GF-D8 (cell line): ENCODE results near the gene TPK1.
"Not testable (repeated sequence)": the region's sequence is repeated elsewhere in the genome, so short reads cannot be mapped to it uniquely, and the experiment has no call there.

Experiments
- DNase-seq: peaks from one replicate; lab custom pipeline; 2025; lab: John Stamatoyannopoulos, UW

TPK1 gene

GRCh38 chr7:144474800-144475615 is 360.8 kb downstream of the TPK1 start:
- no peak for DNase-seq

- no peak for DNase-seq
Observed at GRCh38 chr7:144474363-144474762, 361.5 kb downstream of the TPK1 start.

GRCh38 chr7:144473908-144474307 is 361.9 kb downstream of the TPK1 start:
- DNase-seq: no peak

GRCh38 chr7:144470078-144470477 is 365.8 kb downstream of the TPK1 start:
- DNase-seq: no peak

- no peak for DNase-seq
Observed at GRCh38 chr7:144468990-144469732, 366.7 kb downstream of the TPK1 start.

- no peak for DNase-seq
Observed at GRCh38 chr7:144459635-144460034, 376.2 kb downstream of the TPK1 start.

GRCh38 chr7:144455040-144455404 is 380.8 kb downstream of the TPK1 start:
- DNase-seq: no peak

GRCh38 chr7:144454256-144455039 is 381.4 kb downstream of the TPK1 start:
- no peak for DNase-seq

- no peak for DNase-seq
Observed at GRCh38 chr7:144452064-144452463, 383.8 kb downstream of the TPK1 start.

GRCh38 chr7:144445590-144445989 is 390.3 kb downstream of the TPK1 start:
- no peak for DNase-seq

- no peak for DNase-seq
Observed at GRCh38 chr7:144439717-144440205, 396.1 kb downstream of the TPK1 start.

GRCh38 chr7:144438759-144439158 is 397.1 kb downstream of the TPK1 start:
- no peak for DNase-seq

GRCh38 chr7:144437370-144438191 is 398.3 kb downstream of the TPK1 start:
- DNase-seq: peak; percentile 10

- no peak for DNase-seq
Observed at GRCh38 chr7:144436500-144436899, 399.4 kb downstream of the TPK1 start.

GRCh38 chr7:144428431-144428830 is 407.4 kb downstream of the TPK1 start:
- DNase-seq: no peak

- not testable (repeated sequence) for DNase-seq
Observed at GRCh38 chr7:144427539-144427938, 408.3 kb downstream of the TPK1 start.

- not testable (repeated sequence) for DNase-seq
Observed at GRCh38 chr7:144418931-144419330, 416.9 kb downstream of the TPK1 start.

GRCh38 chr7:144416341-144416740 is 419.5 kb downstream of the TPK1 start:
- DNase-seq: no peak

GRCh38 chr7:144415858-144416257 is 420.0 kb downstream of the TPK1 start:
- DNase-seq: no peak

- DNase-seq: no peak
Observed at GRCh38 chr7:144414815-144415214, 421.0 kb downstream of the TPK1 start.

GRCh38 chr7:144410441-144410840 is 425.4 kb downstream of the TPK1 start:
- DNase-seq: no peak

GRCh38 chr7:144408121-144408520 is 427.7 kb downstream of the TPK1 start:
- DNase-seq: no peak
